ENCODE results near the gene STOML2.
A peak's percentile ranks its signal among the peaks of the same experiment; 100 is the strongest.

DNA sequence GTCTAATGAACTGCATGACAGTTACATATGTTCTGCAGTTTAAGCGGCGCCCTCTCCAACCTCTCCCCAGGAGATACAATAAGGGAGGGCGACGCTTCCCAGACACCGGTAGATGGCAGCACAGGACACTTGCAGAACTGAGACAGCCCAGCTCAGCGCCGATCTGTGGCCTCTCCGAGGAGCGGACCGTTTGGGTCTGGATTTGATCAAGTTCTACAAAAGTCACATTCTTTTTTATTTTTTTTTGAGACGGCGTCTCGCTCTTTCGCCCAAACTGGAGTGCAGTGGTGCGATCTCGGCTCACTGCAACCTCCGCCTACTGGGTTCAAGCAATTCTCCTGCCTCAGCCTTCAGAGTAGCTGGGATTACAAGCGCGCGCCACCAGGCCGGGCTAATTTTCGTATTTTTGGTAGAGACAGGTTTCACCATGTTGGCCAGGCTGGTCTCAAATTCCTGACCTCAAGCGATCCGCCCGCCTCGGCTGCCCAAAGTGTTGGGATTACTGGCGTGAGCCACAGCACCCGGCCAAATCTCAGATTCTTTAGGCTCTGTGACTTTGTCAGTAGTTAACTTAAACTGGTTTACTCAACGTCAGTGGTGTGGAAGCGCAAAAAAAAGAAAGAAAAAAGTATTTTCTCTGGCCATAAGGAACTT, 14.1 kb upstream of the STOML2 start:
- no peak for TF ChIP-seq POLR2A (IDR thresholded peaks at IDR 0.05)
- TF ChIP-seq, protein P1, sequence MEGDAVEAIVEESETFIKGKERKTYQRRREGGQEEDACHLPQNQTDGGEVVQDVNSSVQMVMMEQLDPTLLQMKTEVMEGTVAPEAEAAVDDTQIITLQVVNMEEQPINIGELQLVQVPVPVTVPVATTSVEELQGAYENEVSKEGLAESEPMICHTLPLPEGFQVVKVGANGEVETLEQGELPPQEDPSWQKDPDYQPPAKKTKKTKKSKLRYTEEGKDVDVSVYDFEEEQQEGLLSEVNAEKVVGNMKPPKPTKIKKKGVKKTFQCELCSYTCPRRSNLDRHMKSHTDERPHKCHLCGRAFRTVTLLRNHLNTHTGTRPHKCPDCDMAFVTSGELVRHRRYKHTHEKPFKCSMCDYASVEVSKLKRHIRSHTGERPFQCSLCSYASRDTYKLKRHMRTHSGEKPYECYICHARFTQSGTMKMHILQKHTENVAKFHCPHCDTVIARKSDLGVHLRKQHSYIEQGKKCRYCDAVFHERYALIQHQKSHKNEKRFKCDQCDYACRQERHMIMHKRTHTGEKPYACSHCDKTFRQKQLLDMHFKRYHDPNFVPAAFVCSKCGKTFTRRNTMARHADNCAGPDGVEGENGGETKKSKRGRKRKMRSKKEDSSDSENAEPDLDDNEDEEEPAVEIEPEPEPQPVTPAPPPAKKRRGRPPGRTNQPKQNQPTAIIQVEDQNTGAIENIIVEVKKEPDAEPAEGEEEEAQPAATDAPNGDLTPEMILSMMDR (IDR thresholded peaks at IDR 0.05): peak; percentile 78 to 94 (median 85)
- peak in 1 of 2 donors; percentile 38 for TF ChIP-seq POLR2AphosphoS5 (IDR thresholded peaks at IDR 0.05; ENCODE audit: insufficient read depth in 1 of 2, low read depth in 1 of 2)
